Measurements from ENCODE around the gene CSNK2A1.

DNA sequence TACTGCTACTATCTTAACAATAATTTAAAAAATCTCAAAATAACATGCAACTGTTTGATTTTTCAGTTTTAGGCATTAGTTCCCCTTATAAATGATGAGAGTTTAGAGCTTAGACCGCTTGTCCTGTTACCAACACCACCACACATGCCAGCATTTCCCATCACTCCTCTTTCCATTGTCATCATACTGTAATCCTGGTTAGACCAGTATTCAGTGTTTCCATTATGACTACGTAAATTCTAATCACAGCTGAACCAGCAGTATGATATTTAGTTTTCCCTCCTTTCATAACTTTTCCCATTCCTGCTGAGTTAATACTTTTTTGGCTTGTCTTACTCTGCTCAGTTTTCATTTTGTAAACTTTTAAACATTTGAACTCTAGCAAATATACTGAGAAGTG is 69.0 kb downstream of the CSNK2A1 start:
- TF ChIP-seq, protein P1, sequence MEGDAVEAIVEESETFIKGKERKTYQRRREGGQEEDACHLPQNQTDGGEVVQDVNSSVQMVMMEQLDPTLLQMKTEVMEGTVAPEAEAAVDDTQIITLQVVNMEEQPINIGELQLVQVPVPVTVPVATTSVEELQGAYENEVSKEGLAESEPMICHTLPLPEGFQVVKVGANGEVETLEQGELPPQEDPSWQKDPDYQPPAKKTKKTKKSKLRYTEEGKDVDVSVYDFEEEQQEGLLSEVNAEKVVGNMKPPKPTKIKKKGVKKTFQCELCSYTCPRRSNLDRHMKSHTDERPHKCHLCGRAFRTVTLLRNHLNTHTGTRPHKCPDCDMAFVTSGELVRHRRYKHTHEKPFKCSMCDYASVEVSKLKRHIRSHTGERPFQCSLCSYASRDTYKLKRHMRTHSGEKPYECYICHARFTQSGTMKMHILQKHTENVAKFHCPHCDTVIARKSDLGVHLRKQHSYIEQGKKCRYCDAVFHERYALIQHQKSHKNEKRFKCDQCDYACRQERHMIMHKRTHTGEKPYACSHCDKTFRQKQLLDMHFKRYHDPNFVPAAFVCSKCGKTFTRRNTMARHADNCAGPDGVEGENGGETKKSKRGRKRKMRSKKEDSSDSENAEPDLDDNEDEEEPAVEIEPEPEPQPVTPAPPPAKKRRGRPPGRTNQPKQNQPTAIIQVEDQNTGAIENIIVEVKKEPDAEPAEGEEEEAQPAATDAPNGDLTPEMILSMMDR (IDR thresholded peaks at IDR 0.05; ENCODE audit: low read depth, low read length, missing input control): no peak
- TF ChIP-seq ATF3 (IDR thresholded peaks at IDR 0.05) (no peak), TAF1 (conservative IDR thresholded peaks at IDR 0.05) (no peak), YY1 (IDR thresholded peaks at IDR 0.05) (no peak), REST (IDR thresholded peaks at IDR 0.05) (no peak), FOXA1 (IDR thresholded peaks at IDR 0.05) (no peak)
